Transverse colon (tissue), 4 donors: Measurements from ENCODE around the gene SLC6A13. TPM values are rescaled to one million over a fixed set of nuclear protein-coding genes. Genes with fewer than 3 reads are reported as not detected.

Experiments
- DNase-seq: peaks from one replicate; pipeline ENCODE4 v3.0.0-alpha.2; 2019
- H3K27ac ChIP-seq, 4 donors: fragments of 200-600 bp; sonication (generic); 2 replicates each; pipeline ENCODE4 v1.5.1; 2016 to 2018; ENCODE audit warnings: inconsistent platforms in 4 of 4
- H3K27me3 ChIP-seq: fragments of 200-600 bp; sonication (generic); 2 replicates; pipeline ENCODE4 v1.5.1; 2017; ENCODE audit warnings: inconsistent platforms
- H3K36me3 ChIP-seq, 4 donors: fragments of 200-600 bp; sonication (generic); 2 replicates each; pipeline ENCODE4 v1.5.1; 2017 to 2019; ENCODE audit warnings: inconsistent platforms in 4 of 4
- H3K4me1 ChIP-seq, 4 donors: fragments of 200-600 bp; sonication (generic); 2 replicates each; pipeline ENCODE4 v1.5.1; 2017 to 2020; ENCODE audit warnings: inconsistent platforms in 4 of 4
- H3K4me3 ChIP-seq, 4 donors: fragments of 200-600 bp; sonication (generic); 1 replicate in 1 of 4; 2 replicates in 3 of 4; pipeline versions ENCODE4 v1.5.1 to v1.6.1; 2017 to 2019; ENCODE audit warnings: inconsistent platforms in 4 of 4
- H3K9me3 ChIP-seq, 2 donors: fragments of 200-600 bp; sonication (generic); 2 replicates each; pipeline ENCODE4 v1.5.1; 2017 to 2019; ENCODE audit warnings: inconsistent platforms in 2 of 2
- EP300 ChIP-seq: sonication (generic); formaldehyde crosslinking; IDR thresholded peaks from one replicate; pipeline ENCODE4 v1.6.1; 2017; ENCODE audit warnings: antibody characterized with exemption, low read depth
- POLR2A ChIP-seq: fragments of 450-650 bp; IDR thresholded peaks from one replicate; pipeline ENCODE4 v1.6.1; 2016; ENCODE audit warnings: antibody characterized with exemption, mild to moderate bottlenecking, moderate library complexity
- POLR2AphosphoS5 ChIP-seq, 3 donors: sonication (generic); formaldehyde crosslinking; IDR thresholded peaks; one replicate each; pipeline ENCODE4 v1.6.1; 2016; ENCODE audit warnings: antibody characterized with exemption in 3 of 3
- WGBS, 2 donors: methylation state at CpG; one replicate each; pipeline ENCODE4 v1.1.5; 2018; ENCODE audit warnings: low coverage in 1 of 2; 5-methylcytosine and 5-hydroxymethylcytosine counted together
- in situ Hi-C, 4 donors: fragments of 200-750 bp; cut with MboI; loops; one replicate each; pipeline versions ENCODE4 v1.15.0 to v1.15.1; 2017; ENCODE audit warnings: low sequenced_read_pairs in 3 of 4, low pct_ligation_motif_present in 1 of 4, low pct_unique_long_range_greater_than_20kb in 1 of 4
- intact Hi-C: fragments of 100-400 bp; cut with DNase I; formaldehyde crosslinking; loops from one replicate; pipeline ENCODE4 v1.15.1; 2023; ENCODE audit warnings: low total_unique reads
- total RNA-seq, 4 donors: library from RNA; depleted of rRNA; stranded (reverse); fragments of >200 nt; gene quantifications; one replicate each; pipeline ENCODE4 v1.1.0, GENCODE V29; 2016
- TF ChIP-seq, protein P1 (sequence below), 5 experiments: fragments of 200-600 bp in 3 of 5; fragments of 450-650 bp in 2 of 5; sonication (generic) in 3 of 5; IDR thresholded peaks; 1 replicate in 2 of 5; 2 replicates in 3 of 5; pipeline ENCODE4 v1.5.1; 2016 to 2017; ENCODE audit warnings: antibody characterized with exemption in 5 of 5, inconsistent platforms in 3 of 5, mild to moderate bottlenecking in 2 of 5, moderate library complexity in 1 of 5

The SLC6A13 gene
- total RNA-seq, 4 donors from 2014 or later, result not detected

DNA sequence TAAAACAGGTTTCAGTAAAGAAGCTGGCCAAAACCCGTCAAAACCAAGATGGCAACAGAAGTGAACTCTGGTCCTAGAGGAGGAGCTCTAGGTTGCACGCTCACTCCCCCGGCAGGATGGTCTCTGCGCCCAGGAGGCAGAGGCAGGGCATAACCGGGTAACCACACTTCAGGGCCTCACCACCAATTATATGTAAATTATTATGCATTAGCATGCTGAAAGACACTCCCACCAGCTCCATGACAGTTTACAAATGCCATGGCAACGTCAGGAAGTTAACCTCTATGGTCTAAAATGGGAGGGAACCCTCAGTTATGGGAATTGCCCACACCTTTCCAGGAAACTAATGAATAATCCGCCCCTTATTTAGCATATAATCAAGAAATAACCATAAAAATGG lies 28.6 kb downstream of the SLC6A13 start:
- in situ Hi-C loops (no loop called here), intact Hi-C loops (no loop called here)
- no peaks in the 10 kb centered on the region for H3K36me3 ChIP-seq
- no peak overlapping the region for H3K4me3 ChIP-seq
- no peak for DNase-seq
- 79 to 100% methylated on average over 1 to 7 of the region's 7 CpGs for WGBS, 2 donors
- H3K27ac ChIP-seq, result no peak overlapping the region
- H3K27me3 ChIP-seq, result peaks cover 11% of the 10 kb centered on the region
- peaks cover 0 to 7% of the 10 kb centered on the region in 2 donors for H3K9me3 ChIP-seq
- H3K4me1 ChIP-seq, result no peaks in the 10 kb centered on the region
- TF ChIP-seq POLR2A (no peak), POLR2AphosphoS5 (IDR thresholded peaks at IDR 0.05) (no peak), EP300 (no peak)
- TF ChIP-seq, protein P1, sequence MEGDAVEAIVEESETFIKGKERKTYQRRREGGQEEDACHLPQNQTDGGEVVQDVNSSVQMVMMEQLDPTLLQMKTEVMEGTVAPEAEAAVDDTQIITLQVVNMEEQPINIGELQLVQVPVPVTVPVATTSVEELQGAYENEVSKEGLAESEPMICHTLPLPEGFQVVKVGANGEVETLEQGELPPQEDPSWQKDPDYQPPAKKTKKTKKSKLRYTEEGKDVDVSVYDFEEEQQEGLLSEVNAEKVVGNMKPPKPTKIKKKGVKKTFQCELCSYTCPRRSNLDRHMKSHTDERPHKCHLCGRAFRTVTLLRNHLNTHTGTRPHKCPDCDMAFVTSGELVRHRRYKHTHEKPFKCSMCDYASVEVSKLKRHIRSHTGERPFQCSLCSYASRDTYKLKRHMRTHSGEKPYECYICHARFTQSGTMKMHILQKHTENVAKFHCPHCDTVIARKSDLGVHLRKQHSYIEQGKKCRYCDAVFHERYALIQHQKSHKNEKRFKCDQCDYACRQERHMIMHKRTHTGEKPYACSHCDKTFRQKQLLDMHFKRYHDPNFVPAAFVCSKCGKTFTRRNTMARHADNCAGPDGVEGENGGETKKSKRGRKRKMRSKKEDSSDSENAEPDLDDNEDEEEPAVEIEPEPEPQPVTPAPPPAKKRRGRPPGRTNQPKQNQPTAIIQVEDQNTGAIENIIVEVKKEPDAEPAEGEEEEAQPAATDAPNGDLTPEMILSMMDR (IDR thresholded peaks at IDR 0.05), result no peak

DNA sequence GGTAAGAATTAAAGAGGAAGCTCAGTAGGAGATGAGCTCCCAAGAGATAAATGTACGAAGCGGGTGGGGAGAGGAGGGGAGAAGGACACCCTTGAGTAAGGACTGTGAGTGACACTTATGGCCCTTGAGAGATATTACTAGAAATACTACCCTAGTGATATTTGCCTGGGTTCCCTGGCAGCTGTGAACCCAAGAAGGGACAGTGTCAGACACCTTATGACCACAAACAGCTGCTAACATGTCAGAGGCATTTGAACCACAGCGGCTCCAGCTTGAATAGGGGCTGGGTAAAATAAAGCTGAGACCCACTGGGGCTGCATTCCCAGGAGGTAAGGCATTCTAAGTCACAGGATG lies 29.0 kb downstream of the SLC6A13 start:
- Histone ChIP-seq H3K4me3 (no peak overlapping the region), H3K9me3 (peaks cover 0 to 7% of the 10 kb centered on the region in 2 donors), H3K36me3 (no peaks in the 10 kb centered on the region), H3K27ac (no peak overlapping the region), H3K27me3 (peaks cover 11% of the 10 kb centered on the region), H3K4me1 (no peaks in the 10 kb centered on the region)
- in situ Hi-C loops, result no loop called here
- no peak for DNase-seq
- intact Hi-C loops, result no loop called here
- whole genome bisulfite sequencing, 2 donors, result 78 to 90% methylated on average over 3 of the region's 3 CpGs
- TF ChIP-seq, protein P1 (IDR thresholded peaks at IDR 0.05), result no peak
- TF ChIP-seq EP300 (no peak), POLR2AphosphoS5 (IDR thresholded peaks at IDR 0.05) (no peak)

DNA sequence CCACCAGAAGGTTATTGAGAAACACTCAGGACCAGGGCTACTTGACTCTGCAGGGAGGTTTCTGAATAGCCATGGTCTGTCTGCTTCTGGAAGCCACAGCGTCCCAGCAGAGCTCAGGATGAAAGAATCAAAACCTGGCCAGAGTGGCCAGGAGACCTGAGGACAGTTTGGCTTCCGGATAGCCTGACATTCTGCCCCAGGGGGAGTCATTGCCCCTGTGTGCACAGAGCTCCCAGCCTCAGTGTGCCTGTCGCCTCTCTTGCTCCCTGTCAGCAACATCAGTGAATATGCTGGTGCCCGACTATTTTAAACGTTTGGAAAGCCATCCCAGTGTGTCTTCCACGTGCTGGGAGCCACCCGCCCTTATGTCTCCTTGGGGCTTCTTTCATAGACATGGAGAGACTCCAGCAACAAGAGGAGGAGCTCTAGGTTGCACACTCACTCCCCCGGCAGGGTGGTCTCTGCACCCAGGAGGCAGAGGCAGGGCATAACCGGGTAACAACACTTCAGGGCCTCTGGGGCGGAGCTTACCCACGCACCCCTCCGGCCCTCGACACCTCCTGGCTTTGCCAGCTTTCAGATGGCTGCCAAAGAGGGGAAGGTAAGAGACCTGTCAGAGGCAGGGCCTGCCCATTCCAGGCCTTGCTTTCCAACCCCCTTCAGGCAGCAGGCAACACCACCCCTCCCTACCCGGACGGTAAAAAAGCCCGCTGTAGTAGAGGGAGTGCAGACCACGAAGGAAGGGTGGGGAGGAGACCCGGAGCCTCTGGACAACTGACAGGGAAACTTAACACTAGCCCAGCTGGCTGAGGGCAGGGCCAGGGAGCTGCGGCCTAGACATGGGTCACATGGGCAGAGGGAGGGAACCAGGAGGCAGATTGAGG lies 29.7 kb downstream of the SLC6A13 start:
- 52 to 86% methylated on average over 1 to 15 of the region's 19 CpGs for WGBS, 2 donors

DNA sequence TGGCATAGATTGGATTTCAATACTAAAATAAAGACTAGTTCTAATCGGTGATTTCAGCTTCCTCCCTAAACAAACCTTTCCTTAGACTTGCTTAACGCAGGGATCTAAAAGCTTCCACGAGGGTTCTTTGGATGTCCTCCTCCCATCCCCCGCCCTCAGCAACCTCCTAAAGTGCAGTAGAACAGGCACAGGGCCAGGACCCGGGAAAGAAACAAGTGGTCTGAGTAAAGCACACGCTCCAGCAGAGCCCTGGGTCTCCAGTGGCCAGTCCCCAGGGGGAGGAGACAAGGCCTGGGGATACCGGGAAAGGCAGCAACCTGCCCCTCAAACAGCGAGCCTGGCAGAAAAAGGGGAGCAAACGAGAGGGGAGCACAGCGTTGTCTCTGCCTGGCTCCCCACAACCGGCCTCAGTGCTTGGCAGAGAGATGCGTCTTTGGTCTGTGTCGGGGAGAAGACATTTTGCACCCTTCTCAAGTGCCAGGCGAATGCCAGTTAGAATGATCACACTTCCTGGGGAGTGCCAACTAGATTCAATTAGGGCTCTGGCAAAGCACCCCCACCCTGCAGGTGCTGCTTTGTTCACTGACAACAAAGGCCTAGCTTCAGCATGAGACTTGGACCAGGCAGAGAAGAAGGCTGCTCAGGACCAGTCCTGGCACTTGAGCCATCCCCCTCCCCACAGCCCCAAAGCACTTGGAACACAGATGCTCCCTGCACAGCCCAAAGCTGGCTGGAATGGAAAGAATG lies 31.5 kb downstream of the SLC6A13 start:
- no peaks in the 10 kb centered on the region for H3K4me1 ChIP-seq
- 53% methylated on average over 14 of the region's 14 CpGs; no CpG with 5 or more reads in 1 of the 2 donors for WGBS, 2 donors
- DNase-seq, result no peak
- H3K4me3 ChIP-seq, result no peak overlapping the region
- H3K9me3 ChIP-seq, result peaks cover 0 to under 1% of the 10 kb centered on the region in 2 donors
- intact Hi-C loops (no loop called here), in situ Hi-C loops (no loop called here)
- H3K27me3 ChIP-seq, result peaks cover 15% of the 10 kb centered on the region
- no peaks in the 10 kb centered on the region for H3K36me3 ChIP-seq
- TF ChIP-seq POLR2AphosphoS5 (IDR thresholded peaks at IDR 0.05) (no peak), EP300 (no peak), POLR2A (no peak)
- TF ChIP-seq, protein P1 (IDR thresholded peaks at IDR 0.05), result no peak
- no peak overlapping the region for H3K27ac ChIP-seq

More for the DNA sequence above, 29.7 kb downstream of the SLC6A13 start:
- intact Hi-C loops (no loop called here), in situ Hi-C loops (no loop called here)
- no peak for DNase-seq
- Histone ChIP-seq H3K27ac (no peak overlapping the region), H3K9me3 (peaks cover 0 to 7% of the 10 kb centered on the region in 2 donors), H3K36me3 (no peaks in the 10 kb centered on the region), H3K4me1 (no peaks in the 10 kb centered on the region), H3K4me3 (no peak overlapping the region), H3K27me3 (peaks cover 11% of the 10 kb centered on the region)
- TF ChIP-seq EP300 (no peak), POLR2A (no peak), POLR2AphosphoS5 (IDR thresholded peaks at IDR 0.05) (no peak)
- TF ChIP-seq, protein P1 (IDR thresholded peaks at IDR 0.05), result no peak
